ENCODE data around the gene CYTH1. TPM values are rescaled to one million over a fixed set of nuclear protein-coding genes. Genes with fewer than 3 reads are reported as not detected.

Gene CYTH1
- total RNA-seq, 1 experiment from 2014 or later, result 20.0 TPM

DNA sequence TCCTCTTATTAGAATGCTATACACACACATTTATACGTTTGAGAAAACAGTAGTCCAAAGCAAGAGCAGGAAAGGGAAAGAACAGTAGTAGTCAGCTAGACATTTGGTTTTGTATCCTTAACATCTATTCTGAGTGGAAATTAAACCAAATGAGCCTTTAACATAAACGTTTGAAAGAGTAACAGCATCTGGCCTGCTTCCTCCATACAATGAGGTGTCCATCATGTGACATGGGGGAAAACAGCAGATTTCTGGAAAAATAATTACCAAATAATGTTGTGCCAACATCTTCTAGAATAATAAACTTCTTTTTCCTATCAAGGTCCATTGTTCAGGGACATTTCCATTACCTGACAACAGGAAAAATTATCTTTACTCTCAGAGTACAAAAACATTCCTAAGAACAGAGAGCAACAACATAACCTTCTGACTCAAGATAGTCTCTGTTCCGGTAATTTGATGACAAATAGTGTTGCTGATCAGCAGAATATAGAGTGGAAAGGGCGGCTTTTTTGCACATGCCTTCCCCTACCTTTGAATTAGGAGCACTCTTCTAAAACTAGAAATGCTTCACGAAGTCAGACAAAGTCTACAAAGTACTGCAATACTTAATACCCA is 20.2 kb downstream of the CYTH1 start:
- Mint-ChIP-seq H3K4me3 (no peak overlapping the region), H3K27ac (no peak overlapping the region), H3K36me3 (no peaks in the 10 kb centered on the region), H3K27me3 (ENCODE audit: low read depth) (no peaks in the 10 kb centered on the region), H3K4me1 (peaks cover 6% of the 10 kb centered on the region), H3K9me3 (0 out of 2 replicates have a peak, but pooled peaks cover 5% of the 10 kb centered on the region)
- CTCF ChIA-PET, result no interaction called here
- DNase-seq (ENCODE audit: low spot score), result no peak
- ATAC-seq, result no peak
- POLR2A ChIA-PET, result no interaction called here
- TF ChIP-seq E2F5 (CRISPR knock-in tag; IDR thresholded peaks at IDR 0.05) (no peak), TP53 (CRISPR knock-in tag; IDR thresholded peaks at IDR 0.05) (no peak), EMX1 (CRISPR knock-in tag; IDR thresholded peaks at IDR 0.05) (no peak), FOXJ3 (CRISPR knock-in tag; IDR thresholded peaks at IDR 0.05; ENCODE audit: borderline replicate concordance) (no peak), ESRRA (CRISPR knock-in tag; IDR thresholded peaks at IDR 0.05; ENCODE audit: borderline replicate concordance) (no peak), NR3C1 (CRISPR knock-in tag; conservative IDR thresholded peaks at IDR 0.05; ENCODE audit: low read depth) (no peak), CREM (CRISPR knock-in tag; IDR thresholded peaks at IDR 0.05) (no peak), ATF2 (CRISPR knock-in tag; IDR thresholded peaks at IDR 0.05; ENCODE audit: borderline replicate concordance, low read depth) (no peak), ZNF232 (CRISPR knock-in tag; IDR thresholded peaks at IDR 0.05) (no peak)

GRCh38 chr17:78759969-78760352 is 22.1 kb downstream of the CYTH1 start:
- H3K4me3 Mint-ChIP-seq, result no peak overlapping the region
- H3K36me3 Mint-ChIP-seq, result no peaks in the 10 kb centered on the region
- POLR2A ChIA-PET, result no interaction called here
- H3K27me3 Mint-ChIP-seq (ENCODE audit: low read depth), result no peaks in the 10 kb centered on the region
- DNase-seq (ENCODE audit: low spot score) (no peak), ATAC-seq (no peak)
- H3K4me1 Mint-ChIP-seq, result peaks cover 6% of the 10 kb centered on the region
- TF ChIP-seq, protein P1, sequence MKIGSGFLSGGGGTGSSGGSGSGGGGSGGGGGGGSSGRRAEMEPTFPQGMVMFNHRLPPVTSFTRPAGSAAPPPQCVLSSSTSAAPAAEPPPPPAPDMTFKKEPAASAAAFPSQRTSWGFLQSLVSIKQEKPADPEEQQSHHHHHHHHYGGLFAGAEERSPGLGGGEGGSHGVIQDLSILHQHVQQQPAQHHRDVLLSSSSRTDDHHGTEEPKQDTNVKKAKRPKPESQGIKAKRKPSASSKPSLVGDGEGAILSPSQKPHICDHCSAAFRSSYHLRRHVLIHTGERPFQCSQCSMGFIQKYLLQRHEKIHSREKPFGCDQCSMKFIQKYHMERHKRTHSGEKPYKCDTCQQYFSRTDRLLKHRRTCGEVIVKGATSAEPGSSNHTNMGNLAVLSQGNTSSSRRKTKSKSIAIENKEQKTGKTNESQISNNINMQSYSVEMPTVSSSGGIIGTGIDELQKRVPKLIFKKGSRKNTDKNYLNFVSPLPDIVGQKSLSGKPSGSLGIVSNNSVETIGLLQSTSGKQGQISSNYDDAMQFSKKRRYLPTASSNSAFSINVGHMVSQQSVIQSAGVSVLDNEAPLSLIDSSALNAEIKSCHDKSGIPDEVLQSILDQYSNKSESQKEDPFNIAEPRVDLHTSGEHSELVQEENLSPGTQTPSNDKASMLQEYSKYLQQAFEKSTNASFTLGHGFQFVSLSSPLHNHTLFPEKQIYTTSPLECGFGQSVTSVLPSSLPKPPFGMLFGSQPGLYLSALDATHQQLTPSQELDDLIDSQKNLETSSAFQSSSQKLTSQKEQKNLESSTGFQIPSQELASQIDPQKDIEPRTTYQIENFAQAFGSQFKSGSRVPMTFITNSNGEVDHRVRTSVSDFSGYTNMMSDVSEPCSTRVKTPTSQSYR (CRISPR knock-in tag; IDR thresholded peaks at IDR 0.05), result no peak
- TF ChIP-seq SMAD4 (CRISPR knock-in tag; IDR thresholded peaks at IDR 0.05) (no peak), GTF2I (CRISPR knock-in tag; conservative IDR thresholded peaks at IDR 0.05) (no peak), GRHL2 (CRISPR knock-in tag; IDR thresholded peaks at IDR 0.05; ENCODE audit: insufficient replicate concordance, severe bottlenecking) (no peak), FOXJ3 (CRISPR knock-in tag; IDR thresholded peaks at IDR 0.05; ENCODE audit: borderline replicate concordance) (no peak), SMAD3 (CRISPR knock-in tag; IDR thresholded peaks at IDR 0.05; ENCODE audit: borderline replicate concordance) (no peak), GABPB1 (CRISPR knock-in tag; IDR thresholded peaks at IDR 0.05) (no peak), NFYB (CRISPR knock-in tag; conservative IDR thresholded peaks at IDR 0.05; ENCODE audit: low read depth) (no peak), TEAD4 (CRISPR knock-in tag; IDR thresholded peaks at IDR 0.05) (no peak)
- TF ChIP-seq, protein P2, sequence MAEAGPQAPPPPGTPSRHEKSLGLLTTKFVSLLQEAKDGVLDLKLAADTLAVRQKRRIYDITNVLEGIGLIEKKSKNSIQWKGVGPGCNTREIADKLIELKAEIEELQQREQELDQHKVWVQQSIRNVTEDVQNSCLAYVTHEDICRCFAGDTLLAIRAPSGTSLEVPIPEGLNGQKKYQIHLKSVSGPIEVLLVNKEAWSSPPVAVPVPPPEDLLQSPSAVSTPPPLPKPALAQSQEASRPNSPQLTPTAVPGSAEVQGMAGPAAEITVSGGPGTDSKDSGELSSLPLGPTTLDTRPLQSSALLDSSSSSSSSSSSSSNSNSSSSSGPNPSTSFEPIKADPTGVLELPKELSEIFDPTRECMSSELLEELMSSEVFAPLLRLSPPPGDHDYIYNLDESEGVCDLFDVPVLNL (CRISPR knock-in tag; IDR thresholded peaks at IDR 0.05; ENCODE audit: borderline replicate concordance, low read depth), result no peak
- H3K9me3 Mint-ChIP-seq, result 0 out of 2 replicates have a peak, but pooled peaks cover 5% of the 10 kb centered on the region
- CTCF ChIA-PET, result no interaction called here
- H3K27ac Mint-ChIP-seq, result no peak overlapping the region

All from WTC11 (cell line).